ENCODE results near the gene UBN1. TPM values are rescaled to one million over a fixed set of nuclear protein-coding genes. Genes with fewer than 3 reads are reported as not detected.
"Not testable (repeated sequence)": the region's sequence is repeated elsewhere in the genome, so short reads cannot be mapped to it uniquely, and the experiment has no call there.

UBN1 gene
- total RNA-seq, 2 donors from 2014 or later, result 47.5 to 69.8 TPM

- no peak overlapping the region for H3K27ac Mint-ChIP-seq
- no peaks in the 10 kb centered on the region for H3K27me3 Mint-ChIP-seq
- peaks cover 5% of the 10 kb centered on the region for H3K4me1 Mint-ChIP-seq
- H3K36me3 Mint-ChIP-seq (ENCODE audit: low read depth), result peaks cover 8% of the 10 kb centered on the region
- H3K9me3 ChIP-seq (ENCODE audit: control insufficient read depth, low read length, poor library complexity, severe bottlenecking), result no peaks in the 10 kb centered on the region
- ATAC-seq, result no peak
- no peak for DNase-seq
- H3K4me3 Mint-ChIP-seq, result no peak overlapping the region
Observed at GRCh38 chr16:4890026-4890425, 42.7 kb downstream of the UBN1 start.

- Mint-ChIP-seq H3K27ac (no peak overlapping the region), H3K4me3 (no peak overlapping the region), H3K4me1 (peaks cover 3% of the 10 kb centered on the region), H3K27me3 (no peaks in the 10 kb centered on the region), H3K36me3 (ENCODE audit: low read depth) (peaks cover 3% of the 10 kb centered on the region)
- no peaks in the 10 kb centered on the region for H3K9me3 ChIP-seq (ENCODE audit: control insufficient read depth, low read length, poor library complexity, severe bottlenecking)
- no peak for DNase-seq
- no peak for ATAC-seq
Observed at GRCh38 chr16:4890686-4891085, 43.4 kb downstream of the UBN1 start.

GRCh38 chr16:4891097-4891885 is 44.0 kb downstream of the UBN1 start:
- no peak overlapping the region for H3K4me3 Mint-ChIP-seq
- H3K9me3 ChIP-seq (ENCODE audit: control insufficient read depth, low read length, poor library complexity, severe bottlenecking), result no peaks in the 10 kb centered on the region
- H3K27ac Mint-ChIP-seq, result no peak overlapping the region
- peaks cover 4% of the 10 kb centered on the region for H3K27me3 Mint-ChIP-seq
- DNase-seq (no peak), ATAC-seq (no peak)
- no peaks in the 10 kb centered on the region for H3K36me3 Mint-ChIP-seq (ENCODE audit: low read depth)
- no peaks in the 10 kb centered on the region for H3K4me1 Mint-ChIP-seq

GRCh38 chr16:4891886-4892216 is 44.6 kb downstream of the UBN1 start:
- DNase-seq (no peak), ATAC-seq (no peak)
- H3K27me3 Mint-ChIP-seq, result peaks cover 4% of the 10 kb centered on the region
- H3K4me1 Mint-ChIP-seq, result no peaks in the 10 kb centered on the region
- H3K36me3 Mint-ChIP-seq (ENCODE audit: low read depth), result no peaks in the 10 kb centered on the region
- H3K9me3 ChIP-seq (ENCODE audit: control insufficient read depth, low read length, poor library complexity, severe bottlenecking), result no peaks in the 10 kb centered on the region
- H3K27ac Mint-ChIP-seq, result no peak overlapping the region
- H3K4me3 Mint-ChIP-seq, result no peak overlapping the region

- Mint-ChIP-seq H3K36me3 (ENCODE audit: low read depth) (no peaks in the 10 kb centered on the region), H3K4me3 (no peak overlapping the region), H3K4me1 (no peaks in the 10 kb centered on the region), H3K27me3 (peaks cover 4% of the 10 kb centered on the region), H3K27ac (no peak overlapping the region)
- no peaks in the 10 kb centered on the region for H3K9me3 ChIP-seq (ENCODE audit: control insufficient read depth, low read length, poor library complexity, severe bottlenecking)
- ATAC-seq, result no peak
- no peak for DNase-seq
Observed at GRCh38 chr16:4892361-4893102, 45.3 kb downstream of the UBN1 start.

- ATAC-seq (no peak), DNase-seq (no peak)
- no peaks in the 10 kb centered on the region for H3K9me3 ChIP-seq (ENCODE audit: control insufficient read depth, low read length, poor library complexity, severe bottlenecking)
- H3K4me1 Mint-ChIP-seq, result no peaks in the 10 kb centered on the region
- peaks cover under 1% of the 10 kb centered on the region for H3K36me3 Mint-ChIP-seq (ENCODE audit: low read depth)
- no peak overlapping the region for H3K4me3 Mint-ChIP-seq
- peaks cover 4% of the 10 kb centered on the region for H3K27me3 Mint-ChIP-seq
- no peak overlapping the region for H3K27ac Mint-ChIP-seq
Observed at GRCh38 chr16:4893103-4893862, 46.0 kb downstream of the UBN1 start.

- H3K36me3 Mint-ChIP-seq (ENCODE audit: low read depth), result peaks cover 2% of the 10 kb centered on the region
- no peaks in the 10 kb centered on the region for H3K9me3 ChIP-seq (ENCODE audit: control insufficient read depth, low read length, poor library complexity, severe bottlenecking)
- no peak overlapping the region for H3K4me3 Mint-ChIP-seq
- no peaks in the 10 kb centered on the region for H3K4me1 Mint-ChIP-seq
- DNase-seq, result no peak
- ATAC-seq, result no peak
- peaks cover 7% of the 10 kb centered on the region for H3K27me3 Mint-ChIP-seq
- peak overlapping the region; percentile 14 for H3K27ac Mint-ChIP-seq
Observed at GRCh38 chr16:4894276-4895150, 47.2 kb downstream of the UBN1 start.

- H3K4me3 Mint-ChIP-seq, result no peak overlapping the region
- no peak for ATAC-seq
Observed at GRCh38 chr16:4895366-4895765, 48.1 kb downstream of the UBN1 start.

GRCh38 chr16:4896761-4897160 is 49.5 kb downstream of the UBN1 start:
- not testable (repeated sequence) for ATAC-seq, DNase-seq

More at GRCh38 chr16:4895366-4895765, 48.1 kb downstream of the UBN1 start:
- H3K27me3 Mint-ChIP-seq, result peaks cover 12% of the 10 kb centered on the region
- H3K9me3 ChIP-seq (ENCODE audit: control insufficient read depth, low read length, poor library complexity, severe bottlenecking), result no peaks in the 10 kb centered on the region
- no peak for DNase-seq
- no peak overlapping the region for H3K27ac Mint-ChIP-seq
- peaks cover 2% of the 10 kb centered on the region for H3K36me3 Mint-ChIP-seq (ENCODE audit: low read depth)
- H3K4me1 Mint-ChIP-seq, result no peaks in the 10 kb centered on the region

GRCh38 chr16:4897328-4897727 is 50.0 kb downstream of the UBN1 start:
- H3K27ac Mint-ChIP-seq, result no peak overlapping the region
- peaks cover 14% of the 10 kb centered on the region for H3K27me3 Mint-ChIP-seq
- no peaks in the 10 kb centered on the region for H3K4me1 Mint-ChIP-seq
- H3K9me3 ChIP-seq (ENCODE audit: control insufficient read depth, low read length, poor library complexity, severe bottlenecking), result no peaks in the 10 kb centered on the region
- H3K36me3 Mint-ChIP-seq (ENCODE audit: low read depth), result peaks cover 2% of the 10 kb centered on the region
- H3K4me3 Mint-ChIP-seq, result no peak overlapping the region
- DNase-seq (no peak), ATAC-seq (no peak)

More at GRCh38 chr16:4896761-4897160, 49.5 kb downstream of the UBN1 start:
- not testable (repeated sequence) for H3K4me3 Mint-ChIP-seq; H3K4me1 Mint-ChIP-seq; H3K9me3 ChIP-seq (ENCODE audit: control insufficient read depth, low read length, poor library complexity, severe bottlenecking); H3K36me3 Mint-ChIP-seq (ENCODE audit: low read depth); H3K27ac Mint-ChIP-seq
- peaks cover 12% of the 10 kb centered on the region for H3K27me3 Mint-ChIP-seq

GRCh38 chr16:4898811-4899473 is 51.7 kb downstream of the UBN1 start:
- ATAC-seq (no peak), DNase-seq (no peak)
- H3K4me3 Mint-ChIP-seq, result no peak overlapping the region
- H3K9me3 ChIP-seq (ENCODE audit: control insufficient read depth, low read length, poor library complexity, severe bottlenecking), result no peaks in the 10 kb centered on the region
- no peak overlapping the region for H3K27ac Mint-ChIP-seq
- H3K36me3 Mint-ChIP-seq (ENCODE audit: low read depth), result peaks cover 2% of the 10 kb centered on the region
- peaks cover 25% of the 10 kb centered on the region for H3K27me3 Mint-ChIP-seq
- no peaks in the 10 kb centered on the region for H3K4me1 Mint-ChIP-seq

- no peak for ATAC-seq
- H3K4me3 Mint-ChIP-seq, result no peak overlapping the region
- no peak overlapping the region for H3K27ac Mint-ChIP-seq
- peaks cover 30% of the 10 kb centered on the region for H3K27me3 Mint-ChIP-seq
- DNase-seq, result no peak
- peaks cover 6% of the 10 kb centered on the region for H3K36me3 Mint-ChIP-seq (ENCODE audit: low read depth)
- no peaks in the 10 kb centered on the region for H3K4me1 Mint-ChIP-seq
- H3K9me3 ChIP-seq (ENCODE audit: control insufficient read depth, low read length, poor library complexity, severe bottlenecking), result no peaks in the 10 kb centered on the region
Observed at GRCh38 chr16:4899474-4899846, 52.2 kb downstream of the UBN1 start.

Data from T-helper 17 cell (primary cell).